ENCODE results near the gene SCCPDH.
"Not testable (repeated sequence)": the region's sequence is repeated elsewhere in the genome, so short reads cannot be mapped to it uniquely, and the experiment has no call there.

The SCCPDH gene

DNA sequence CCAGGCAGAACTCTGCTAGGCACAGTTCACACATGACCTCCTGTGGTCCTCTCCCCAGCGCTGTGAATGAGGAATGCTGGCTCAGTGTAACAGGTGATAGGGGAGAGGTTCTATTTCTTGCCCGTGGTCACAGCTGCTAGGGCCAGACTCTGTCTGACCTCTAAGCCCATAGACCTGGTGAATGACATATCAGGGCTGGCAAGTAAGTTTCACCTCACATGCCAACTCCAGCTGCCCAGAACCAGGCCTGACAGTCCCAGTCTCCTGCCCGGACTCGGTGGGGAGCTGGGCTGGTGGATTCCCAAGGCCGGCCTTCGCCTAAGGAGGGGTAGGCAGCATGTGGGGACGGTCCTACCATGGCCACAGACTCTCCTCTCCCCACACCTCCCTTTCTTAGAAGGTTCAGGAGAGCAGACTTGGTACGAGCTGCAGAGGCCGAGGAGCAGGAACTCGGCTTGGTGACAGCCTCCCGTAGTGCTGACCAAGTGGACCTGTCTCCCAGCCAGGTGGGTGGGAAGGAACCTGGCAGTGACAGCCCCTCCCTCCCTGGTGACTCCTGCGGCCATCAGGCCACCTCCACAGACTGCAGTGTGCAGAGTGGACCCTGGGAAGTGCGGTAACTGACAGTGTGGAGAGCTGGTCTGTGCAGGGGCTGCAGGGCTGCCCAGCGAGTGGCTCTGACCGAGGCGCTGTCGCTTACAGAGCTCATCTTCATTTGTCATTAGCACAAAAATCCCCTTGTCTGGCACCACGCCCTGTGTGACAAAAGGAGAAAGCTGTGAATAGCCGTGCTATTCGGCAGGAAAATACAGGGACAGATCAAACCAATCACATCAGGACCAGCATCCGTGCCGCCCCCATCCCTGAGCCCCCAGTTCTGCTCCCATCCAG lies 74.6 kb downstream of the SCCPDH start:
- WGBS, 2 experiments: 65 to 78% methylated on average over 22 of the region's 22 CpGs

GRCh38 chr1:246800356-246800755 lies 76.1 kb downstream of the SCCPDH start:
- H3K9me3 ChIP-seq (ENCODE audit: control insufficient read depth, low read length): no peaks in the 10 kb centered on the region
- 95 to 98% methylated on average over 3 of the region's 3 CpGs for WGBS, 2 experiments
- no peaks in the 10 kb centered on the region for H3K27me3 ChIP-seq (ENCODE audit: control insufficient read depth, insufficient read depth, low read length, poor library complexity, severe bottlenecking)
- no peak overlapping the region for H3K27ac ChIP-seq (ENCODE audit: insufficient read depth, low read depth, low read length, poor library complexity, severe bottlenecking)
- no peaks in the 10 kb centered on the region for H3K4me1 ChIP-seq (ENCODE audit: control insufficient read depth, insufficient read depth, low read length)
- no peaks in the 10 kb centered on the region for H3K36me3 ChIP-seq (ENCODE audit: control insufficient read depth, insufficient read depth, low read length)
- no peak overlapping the region for H3K4me3 ChIP-seq (ENCODE audit: insufficient read depth, low read depth, low read length)

More for the DNA sequence above, 74.6 kb downstream of the SCCPDH start:
- no peaks in the 10 kb centered on the region for H3K36me3 ChIP-seq (ENCODE audit: control insufficient read depth, insufficient read depth, low read length)
- H3K9me3 ChIP-seq (ENCODE audit: control insufficient read depth, low read length): no peaks in the 10 kb centered on the region
- no peaks in the 10 kb centered on the region for H3K27me3 ChIP-seq (ENCODE audit: control insufficient read depth, insufficient read depth, low read length, poor library complexity, severe bottlenecking)
- peaks cover 12% of the 10 kb centered on the region for H3K4me1 ChIP-seq (ENCODE audit: control insufficient read depth, insufficient read depth, low read length)
- no peak overlapping the region for H3K4me3 ChIP-seq (ENCODE audit: insufficient read depth, low read depth, low read length)
- H3K27ac ChIP-seq (ENCODE audit: insufficient read depth, low read depth, low read length, poor library complexity, severe bottlenecking): no peak overlapping the region

DNA sequence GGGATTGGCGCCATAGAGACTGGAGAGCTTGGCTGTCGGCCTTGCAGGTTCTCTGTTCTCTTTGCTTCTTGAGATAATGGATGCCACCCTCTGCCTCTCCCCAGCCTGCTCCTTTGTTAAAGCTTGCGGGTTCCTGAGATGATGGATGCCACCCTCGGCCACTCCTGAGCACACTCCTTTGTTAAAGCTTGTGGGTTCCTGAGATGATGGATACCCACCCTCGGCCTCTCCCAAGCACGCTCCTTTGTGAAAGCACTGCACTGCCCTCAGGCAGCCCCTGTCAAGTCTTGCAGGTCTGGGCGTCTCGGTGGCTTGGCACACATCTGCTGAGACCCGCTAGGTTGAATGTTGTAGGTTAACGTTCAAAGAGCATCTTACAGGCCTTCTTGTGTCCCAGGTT lies 76.5 kb downstream of the SCCPDH start:
- Histone ChIP-seq H3K36me3 (ENCODE audit: control insufficient read depth, insufficient read depth, low read length) (no peaks in the 10 kb centered on the region), H3K27me3 (ENCODE audit: control insufficient read depth, insufficient read depth, low read length, poor library complexity, severe bottlenecking) (no peaks in the 10 kb centered on the region), H3K4me3 (ENCODE audit: insufficient read depth, low read depth, low read length) (no peak overlapping the region), H3K27ac (ENCODE audit: insufficient read depth, low read depth, low read length, poor library complexity, severe bottlenecking) (no peak overlapping the region), H3K9me3 (ENCODE audit: control insufficient read depth, low read length) (no peaks in the 10 kb centered on the region), H3K4me1 (ENCODE audit: control insufficient read depth, insufficient read depth, low read length) (no peaks in the 10 kb centered on the region)
- 86 to 90% methylated on average over 10 of the region's 10 CpGs for WGBS, 2 experiments

- no peak overlapping the region for H3K27ac ChIP-seq (ENCODE audit: insufficient read depth, low read depth, low read length, poor library complexity, severe bottlenecking)
- no peak overlapping the region for H3K4me3 ChIP-seq (ENCODE audit: insufficient read depth, low read depth, low read length)
- H3K36me3 ChIP-seq (ENCODE audit: control insufficient read depth, insufficient read depth, low read length): no peaks in the 10 kb centered on the region
- no peaks in the 10 kb centered on the region for H3K9me3 ChIP-seq (ENCODE audit: control insufficient read depth, low read length)
- 91 to 93% methylated on average over 11 of the region's 11 CpGs for WGBS, 2 experiments
- no peaks in the 10 kb centered on the region for H3K27me3 ChIP-seq (ENCODE audit: control insufficient read depth, insufficient read depth, low read length, poor library complexity, severe bottlenecking)
- no peaks in the 10 kb centered on the region for H3K4me1 ChIP-seq (ENCODE audit: control insufficient read depth, insufficient read depth, low read length)
These were observed 77.2 kb downstream of the SCCPDH start for GRCh38 chr1:246801241-246802020.

DNA sequence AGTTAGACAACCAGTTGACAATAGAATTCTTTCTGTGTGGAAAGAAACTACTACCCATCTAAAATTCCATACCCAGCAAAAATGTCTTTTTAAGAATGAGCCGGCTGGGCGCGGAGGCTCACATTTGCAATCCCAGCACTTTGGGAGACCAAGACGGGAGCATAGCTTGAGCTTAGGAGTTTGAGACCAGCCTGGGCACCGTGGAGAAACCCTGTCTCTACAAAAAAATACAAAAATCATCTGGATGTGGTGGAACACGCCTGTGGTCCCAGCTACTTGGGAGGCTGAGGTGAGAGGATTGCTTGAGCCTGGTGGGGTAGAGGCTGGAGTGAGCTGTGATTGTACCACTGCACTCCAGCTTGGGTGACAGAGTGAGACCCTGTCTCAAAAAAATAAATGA lies 79.2 kb downstream of the SCCPDH start:
- Histone ChIP-seq H3K27ac (ENCODE audit: insufficient read depth, low read depth, low read length, poor library complexity, severe bottlenecking) (no peak overlapping the region), H3K9me3 (ENCODE audit: control insufficient read depth, low read length) (no peaks in the 10 kb centered on the region), H3K4me3 (ENCODE audit: insufficient read depth, low read depth, low read length) (no peak overlapping the region), H3K27me3 (ENCODE audit: control insufficient read depth, insufficient read depth, low read length, poor library complexity, severe bottlenecking) (no peaks in the 10 kb centered on the region), H3K36me3 (ENCODE audit: control insufficient read depth, insufficient read depth, low read length) (no peaks in the 10 kb centered on the region), H3K4me1 (ENCODE audit: control insufficient read depth, insufficient read depth, low read length) (no peaks in the 10 kb centered on the region)
- 94 to 96% methylated on average over 6 of the region's 6 CpGs for WGBS, 2 experiments

DNA sequence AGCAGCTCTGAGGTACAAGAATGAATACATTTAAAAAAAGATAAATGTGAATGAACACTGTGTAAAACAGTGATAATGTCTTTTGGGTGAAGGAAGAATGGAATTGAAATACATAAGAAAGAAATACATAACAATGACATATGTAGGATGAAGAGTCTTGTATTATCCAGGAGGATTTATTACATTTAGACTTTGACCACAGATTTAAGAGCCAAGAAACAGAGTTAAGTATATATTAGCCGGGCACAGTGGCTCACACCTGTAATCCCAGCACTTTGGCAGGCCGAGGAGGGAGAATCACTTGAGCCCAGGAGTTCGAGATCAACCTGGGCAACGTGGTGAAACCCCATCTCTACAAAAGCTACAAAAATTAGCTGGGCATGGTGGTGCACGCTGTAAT lies 79.7 kb downstream of the SCCPDH start:
- Histone ChIP-seq H3K4me1 (ENCODE audit: control insufficient read depth, insufficient read depth, low read length) (no peaks in the 10 kb centered on the region), H3K27ac (ENCODE audit: insufficient read depth, low read depth, low read length, poor library complexity, severe bottlenecking) (no peak overlapping the region), H3K9me3 (ENCODE audit: control insufficient read depth, low read length) (no peaks in the 10 kb centered on the region), H3K4me3 (ENCODE audit: insufficient read depth, low read depth, low read length) (no peak overlapping the region), H3K27me3 (ENCODE audit: control insufficient read depth, insufficient read depth, low read length, poor library complexity, severe bottlenecking) (no peaks in the 10 kb centered on the region), H3K36me3 (ENCODE audit: control insufficient read depth, insufficient read depth, low read length) (no peaks in the 10 kb centered on the region)
- 92 to 93% methylated on average over 5 of the region's 5 CpGs for WGBS, 2 experiments

DNA sequence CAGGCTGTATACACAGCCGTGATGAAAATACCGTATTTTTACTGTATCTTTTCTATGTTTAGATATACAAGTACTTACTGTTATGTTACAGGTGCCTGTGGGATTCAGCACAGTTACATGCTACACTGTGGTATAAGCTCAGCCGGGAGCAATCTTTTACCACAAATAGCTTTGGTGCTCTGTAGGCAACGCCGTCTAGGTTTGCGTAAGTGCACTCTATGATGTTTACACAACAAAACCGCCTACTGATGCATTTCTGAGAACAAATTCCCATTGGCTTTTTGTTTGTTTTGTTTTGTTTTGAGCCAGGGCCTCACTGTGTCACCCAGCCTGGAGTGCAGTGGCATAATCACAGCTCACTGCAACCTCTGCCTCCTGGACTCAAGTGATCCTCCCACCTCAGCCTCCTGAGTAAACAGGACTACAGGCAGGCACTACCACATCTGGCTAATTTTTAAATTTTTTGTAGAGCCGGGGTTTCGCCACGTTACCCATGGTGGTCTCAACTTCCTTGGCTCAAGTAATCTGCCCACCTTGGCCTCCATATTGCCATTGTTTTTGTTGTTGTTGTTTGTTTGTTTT lies 81.0 kb downstream of the SCCPDH start:
- no peaks in the 10 kb centered on the region for H3K27me3 ChIP-seq (ENCODE audit: control insufficient read depth, insufficient read depth, low read length, poor library complexity, severe bottlenecking)
- no peaks in the 10 kb centered on the region for H3K36me3 ChIP-seq (ENCODE audit: control insufficient read depth, insufficient read depth, low read length)
- no peak overlapping the region for H3K4me3 ChIP-seq (ENCODE audit: insufficient read depth, low read depth, low read length)
- 88 to 95% methylated on average over 8 to 10 of the region's 10 CpGs for WGBS, 2 experiments
- no peaks in the 10 kb centered on the region for H3K4me1 ChIP-seq (ENCODE audit: control insufficient read depth, insufficient read depth, low read length)
- H3K27ac ChIP-seq (ENCODE audit: insufficient read depth, low read depth, low read length, poor library complexity, severe bottlenecking): no peak overlapping the region
- H3K9me3 ChIP-seq (ENCODE audit: control insufficient read depth, low read length): no peaks in the 10 kb centered on the region

DNA sequence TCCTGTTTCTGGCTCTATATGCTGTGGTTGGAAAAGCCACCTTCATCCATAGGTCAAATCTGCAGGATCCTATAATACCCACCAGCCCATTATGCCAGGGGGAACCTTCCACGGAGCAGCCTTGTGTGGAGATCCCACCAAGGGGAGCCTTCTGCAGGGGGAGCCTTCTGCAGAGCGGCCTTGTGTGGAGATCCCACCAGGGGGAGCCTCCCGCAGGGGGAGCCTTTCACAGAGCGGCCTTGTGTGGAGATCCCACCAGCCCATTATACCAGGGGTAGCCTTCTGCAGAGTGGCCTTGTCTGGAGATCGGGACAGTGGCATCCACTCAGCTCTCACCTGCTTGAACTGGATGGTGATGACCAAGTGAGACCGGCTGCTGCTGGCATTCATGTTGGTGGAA lies 85.3 kb downstream of the SCCPDH start:
- H3K4me1 ChIP-seq (ENCODE audit: control insufficient read depth, insufficient read depth, low read length): no peaks in the 10 kb centered on the region
- no peaks in the 10 kb centered on the region for H3K36me3 ChIP-seq (ENCODE audit: control insufficient read depth, insufficient read depth, low read length)
- H3K27me3 ChIP-seq (ENCODE audit: control insufficient read depth, insufficient read depth, low read length, poor library complexity, severe bottlenecking): no peaks in the 10 kb centered on the region
- no peak overlapping the region for H3K27ac ChIP-seq (ENCODE audit: insufficient read depth, low read depth, low read length, poor library complexity, severe bottlenecking)
- H3K9me3 ChIP-seq (ENCODE audit: control insufficient read depth, low read length): no peaks in the 10 kb centered on the region
- H3K4me3 ChIP-seq (ENCODE audit: insufficient read depth, low read depth, low read length): no peak overlapping the region
- WGBS, 2 experiments: 89 to 93% methylated on average over 6 of the region's 6 CpGs

DNA sequence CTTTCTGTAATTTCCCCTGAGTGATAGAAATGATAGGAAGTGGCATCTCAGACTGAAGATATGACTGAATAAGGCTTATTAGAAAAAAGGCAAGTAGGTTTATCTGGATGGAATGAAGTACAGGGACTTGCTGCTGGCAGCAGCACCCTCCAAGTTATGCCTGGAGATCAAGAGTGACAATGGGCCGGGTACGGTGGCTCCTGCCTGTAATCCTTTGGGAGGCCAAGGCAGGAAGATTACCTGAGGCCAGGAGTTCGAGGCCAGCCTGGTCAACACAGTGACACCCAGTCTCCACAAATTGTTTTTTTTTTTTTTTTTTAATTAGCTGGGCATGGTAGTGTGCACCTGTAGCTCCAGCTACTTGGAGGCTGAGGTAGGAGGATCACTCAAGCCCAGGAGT lies 87.8 kb downstream of the SCCPDH start:
- Histone ChIP-seq H3K27ac (ENCODE audit: insufficient read depth, low read depth, low read length, poor library complexity, severe bottlenecking) (no peak overlapping the region), H3K36me3 (ENCODE audit: control insufficient read depth, insufficient read depth, low read length) (no peaks in the 10 kb centered on the region), H3K27me3 (ENCODE audit: control insufficient read depth, insufficient read depth, low read length, poor library complexity, severe bottlenecking) (no peaks in the 10 kb centered on the region), H3K4me3 (ENCODE audit: insufficient read depth, low read depth, low read length) (no peak overlapping the region), H3K9me3 (ENCODE audit: control insufficient read depth, low read length) (no peaks in the 10 kb centered on the region), H3K4me1 (ENCODE audit: control insufficient read depth, insufficient read depth, low read length) (no peaks in the 10 kb centered on the region)
- 93% methylated on average over 3 of the region's 3 CpGs for WGBS, 2 experiments

DNA sequence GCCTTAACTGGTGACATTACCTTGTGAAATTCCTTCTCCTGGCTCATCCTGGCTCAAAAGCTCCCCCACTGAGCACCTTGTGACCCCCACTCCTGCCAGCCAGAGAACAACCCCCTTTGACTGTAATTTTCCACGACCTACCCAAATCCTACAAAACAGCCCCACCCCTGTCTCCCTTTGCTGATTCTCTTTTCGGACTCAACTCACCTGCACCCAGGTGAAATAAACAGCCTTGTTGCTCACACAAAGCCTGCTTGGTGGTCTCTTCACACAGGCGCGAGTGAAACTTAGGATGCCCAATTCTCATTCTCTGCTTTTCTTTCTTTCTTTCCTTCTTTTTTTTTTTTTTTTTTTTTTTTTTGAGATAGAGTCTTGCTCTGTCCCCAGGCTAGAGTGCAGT lies 89.1 kb downstream of the SCCPDH start:
- H3K9me3 ChIP-seq (ENCODE audit: control insufficient read depth, low read length); H3K27me3 ChIP-seq (ENCODE audit: control insufficient read depth, insufficient read depth, low read length, poor library complexity, severe bottlenecking); H3K4me3 ChIP-seq (ENCODE audit: insufficient read depth, low read depth, low read length); H3K27ac ChIP-seq (ENCODE audit: insufficient read depth, low read depth, low read length, poor library complexity, severe bottlenecking); H3K4me1 ChIP-seq (ENCODE audit: control insufficient read depth, insufficient read depth, low read length); H3K36me3 ChIP-seq (ENCODE audit: control insufficient read depth, insufficient read depth, low read length): not testable (repeated sequence)
- 74 to 79% methylated on average over 4 of the region's 4 CpGs for WGBS, 2 experiments
